GM10847 (cell line): Measurements from ENCODE around the gene PRPS1.

Experiments used
- POLR2A ChIP-seq: IDR thresholded peaks from 2 replicates; pipeline ENCODE4 v1.6.1; 2011; ENCODE audit not compliant: insufficient read length; ENCODE audit errors: extremely low read depth

The PRPS1 gene

DNA sequence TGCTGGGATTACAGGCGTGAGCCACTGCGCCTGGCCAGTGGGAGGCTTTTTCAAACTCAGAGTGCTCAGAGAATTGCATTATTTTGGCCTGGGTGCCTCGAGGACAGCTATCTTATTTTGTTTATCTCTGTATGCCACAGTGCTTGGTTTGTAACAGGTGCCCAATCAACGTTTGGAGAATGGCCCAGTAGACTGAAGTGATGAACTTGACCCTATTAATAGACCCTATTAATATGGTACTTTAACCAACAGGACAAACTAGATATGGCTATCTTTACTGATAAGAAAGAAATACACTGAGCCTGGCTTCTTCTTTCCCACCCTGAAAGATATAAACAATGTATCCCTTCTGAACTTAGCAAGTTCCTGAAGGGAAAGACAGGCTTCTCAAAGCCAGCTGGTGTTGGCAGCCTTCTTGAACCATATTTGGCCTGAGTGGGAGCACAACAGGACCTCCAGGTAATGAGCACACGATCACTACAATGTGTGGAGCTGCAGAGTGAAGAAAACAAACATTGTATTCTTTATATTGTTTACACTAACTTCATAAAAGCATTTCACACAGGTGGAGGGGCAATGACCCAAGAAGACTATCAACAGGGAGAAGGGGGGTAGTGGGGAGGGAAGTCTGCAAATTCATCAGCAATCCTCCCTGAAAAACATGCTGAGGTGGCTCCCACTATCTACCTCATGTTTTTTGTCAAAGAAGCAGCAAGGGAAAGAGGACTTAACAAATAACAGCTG, 41.7 kb downstream of the PRPS1 start:
- TF ChIP-seq POLR2A, result no peak

DNA sequence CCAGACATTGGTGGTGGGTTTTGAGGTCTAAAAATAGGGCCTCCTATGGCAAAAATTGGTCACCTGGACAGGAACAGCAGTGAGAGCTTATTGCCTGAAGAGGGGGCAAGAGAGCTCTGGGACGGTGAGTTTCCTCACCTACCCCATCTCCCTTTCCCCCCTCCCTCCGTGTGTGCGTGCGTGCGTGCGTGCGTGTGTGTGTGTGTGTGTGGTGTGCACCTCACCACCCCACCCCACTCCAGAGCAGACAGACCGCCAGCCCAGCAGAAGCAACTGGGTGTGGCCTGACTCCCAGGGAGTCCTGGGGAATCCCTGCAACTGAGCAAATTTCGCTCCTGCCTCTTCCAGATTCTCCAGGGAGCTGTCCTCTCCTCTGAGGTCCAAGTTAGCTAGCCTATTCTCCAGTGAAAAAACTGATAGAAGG, 44.7 kb downstream of the PRPS1 start:
- no peak for TF ChIP-seq POLR2A

GRCh38 chrX:107673431-107673830, 45.1 kb downstream of the PRPS1 start:
- TF ChIP-seq POLR2A, result no peak

DNA sequence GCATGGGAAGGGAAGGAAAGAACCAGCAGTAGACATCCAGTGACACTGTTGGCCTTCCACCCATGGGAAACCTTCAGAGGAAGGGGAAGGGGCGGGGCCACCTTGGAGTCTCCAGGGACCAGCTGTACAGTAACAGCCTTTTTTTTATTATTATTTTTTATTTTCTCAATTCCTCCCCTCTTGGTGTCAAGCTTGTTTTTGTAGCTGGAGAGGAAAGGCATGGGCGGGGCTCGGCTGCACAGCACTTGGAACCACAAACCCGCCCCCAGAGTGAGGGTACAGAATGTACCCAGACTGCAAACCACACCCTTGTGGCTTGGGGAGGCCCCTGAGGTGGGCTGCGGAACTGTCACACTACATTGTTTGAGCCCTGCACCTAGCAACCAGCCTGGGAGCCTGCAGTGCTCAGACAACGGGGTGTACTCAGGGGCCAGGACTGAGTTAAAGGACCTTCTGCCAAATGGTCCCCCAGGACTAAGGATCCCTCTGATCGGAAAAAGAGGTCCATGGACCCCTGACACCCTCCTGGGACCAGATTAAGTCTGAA, 45.7 kb downstream of the PRPS1 start:
- TF ChIP-seq POLR2A, result no peak

GRCh38 chrX:107674480-107675364, 46.4 kb downstream of the PRPS1 start:
- TF ChIP-seq POLR2A, result no peak

GRCh38 chrX:107675365-107675654, 47.0 kb downstream of the PRPS1 start:
- TF ChIP-seq POLR2A, result no peak

- no peak for TF ChIP-seq POLR2A
These were observed 47.7 kb downstream of the PRPS1 start for GRCh38 chrX:107675823-107676555.

DNA sequence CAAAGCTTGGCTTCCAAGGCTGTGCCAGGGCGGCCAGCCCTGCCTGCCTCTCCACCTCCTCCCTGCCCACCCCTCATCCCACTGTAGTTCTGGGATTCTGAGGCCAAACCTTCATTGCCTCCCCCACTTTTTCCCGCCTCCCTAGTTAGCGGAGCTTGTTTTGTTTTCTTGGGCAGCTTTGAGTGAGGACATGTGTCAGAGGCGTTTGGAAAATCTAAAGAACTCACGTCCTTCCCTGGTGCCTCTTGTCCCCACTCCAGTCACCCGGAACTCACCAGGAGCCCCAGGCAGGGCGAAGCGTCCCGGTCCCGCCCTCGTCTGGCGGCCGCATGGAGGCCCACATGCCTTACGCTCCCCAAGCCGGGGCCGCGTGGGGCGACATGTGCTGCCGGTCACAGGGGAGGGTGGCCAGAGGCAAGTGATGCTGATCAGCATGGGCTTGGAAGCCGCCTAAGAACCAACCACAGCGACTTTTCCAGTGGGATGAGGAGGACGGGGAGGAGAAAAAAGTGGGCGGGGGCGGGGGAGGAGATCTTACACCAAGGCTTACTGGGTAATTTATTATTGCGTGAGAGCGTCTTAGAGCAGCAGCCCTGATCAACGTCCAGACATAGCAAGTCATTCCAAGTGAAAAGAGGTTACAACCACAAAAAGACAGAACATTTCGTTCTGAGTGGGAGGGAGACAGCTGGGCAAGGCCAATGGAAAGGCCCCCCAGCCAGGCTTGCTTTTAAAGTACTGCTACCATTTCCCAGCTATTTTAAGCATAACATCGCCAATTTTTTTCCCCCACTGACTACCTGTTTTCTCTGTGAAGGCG, 48.5 kb downstream of the PRPS1 start:
- no peak for TF ChIP-seq POLR2A

DNA sequence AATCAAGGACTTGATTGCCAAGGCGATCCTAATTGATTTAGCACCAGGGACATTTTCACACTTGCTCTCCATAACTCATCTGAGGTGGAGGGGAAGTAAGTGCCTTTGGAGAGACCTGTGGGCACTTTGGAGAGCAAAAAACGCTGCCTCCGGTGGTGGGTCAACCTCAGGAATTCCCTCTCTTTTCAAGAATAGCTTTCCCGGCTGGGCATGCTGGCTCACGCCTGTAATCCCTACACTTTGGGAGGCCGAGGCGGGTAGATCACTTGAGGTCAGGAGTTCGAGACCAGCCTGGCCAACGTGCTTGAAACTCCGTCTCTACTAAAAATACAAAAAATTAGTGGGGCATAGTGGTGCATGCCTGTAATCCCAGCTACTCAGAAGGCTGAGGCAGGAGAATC, 49.2 kb downstream of the PRPS1 start:
- TF ChIP-seq POLR2A, result no peak

DNA sequence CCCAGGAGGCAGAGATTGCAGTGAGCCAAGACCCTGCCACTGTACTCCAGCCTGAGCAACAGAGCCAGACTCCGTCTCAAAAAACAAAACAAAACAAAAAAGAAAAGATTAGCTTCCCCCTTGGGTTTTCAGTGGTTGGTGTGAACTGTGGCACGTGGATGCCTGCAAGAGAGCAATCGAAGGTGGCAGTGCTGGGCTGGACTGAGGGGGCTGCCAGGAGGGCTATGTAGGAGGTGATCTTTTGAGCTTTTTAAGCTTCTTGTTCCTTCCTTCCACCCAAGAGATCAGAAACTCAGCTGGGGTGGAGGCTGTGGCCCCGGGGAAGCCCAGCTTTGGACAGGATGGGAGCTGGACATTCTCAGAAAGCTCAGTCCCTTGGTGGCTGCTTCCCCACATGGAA, 49.6 kb downstream of the PRPS1 start:
- TF ChIP-seq POLR2A, result no peak

GRCh38 chrX:107678957-107679740, 50.8 kb downstream of the PRPS1 start:
- TF ChIP-seq POLR2A, result no peak

DNA sequence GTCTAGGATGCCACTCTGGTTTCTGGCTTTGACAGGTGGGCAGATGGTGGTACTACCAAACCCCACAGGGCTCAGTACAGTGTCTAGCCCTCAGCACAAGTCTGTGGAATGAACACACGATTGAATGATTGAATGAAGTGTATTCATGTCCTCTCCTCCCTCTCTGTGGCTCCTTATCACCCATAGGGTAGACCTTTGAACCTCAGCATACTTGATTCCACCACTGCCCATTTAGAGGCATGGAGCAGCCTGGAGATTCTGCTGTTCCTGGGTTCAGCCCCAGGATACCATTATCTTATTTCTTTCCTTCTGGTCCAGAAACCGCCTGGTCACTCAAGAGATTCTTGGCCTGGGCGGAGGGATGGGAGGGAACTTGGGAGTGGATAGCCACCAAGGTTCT, 53.9 kb downstream of the PRPS1 start:
- TF ChIP-seq POLR2A, result no peak

DNA sequence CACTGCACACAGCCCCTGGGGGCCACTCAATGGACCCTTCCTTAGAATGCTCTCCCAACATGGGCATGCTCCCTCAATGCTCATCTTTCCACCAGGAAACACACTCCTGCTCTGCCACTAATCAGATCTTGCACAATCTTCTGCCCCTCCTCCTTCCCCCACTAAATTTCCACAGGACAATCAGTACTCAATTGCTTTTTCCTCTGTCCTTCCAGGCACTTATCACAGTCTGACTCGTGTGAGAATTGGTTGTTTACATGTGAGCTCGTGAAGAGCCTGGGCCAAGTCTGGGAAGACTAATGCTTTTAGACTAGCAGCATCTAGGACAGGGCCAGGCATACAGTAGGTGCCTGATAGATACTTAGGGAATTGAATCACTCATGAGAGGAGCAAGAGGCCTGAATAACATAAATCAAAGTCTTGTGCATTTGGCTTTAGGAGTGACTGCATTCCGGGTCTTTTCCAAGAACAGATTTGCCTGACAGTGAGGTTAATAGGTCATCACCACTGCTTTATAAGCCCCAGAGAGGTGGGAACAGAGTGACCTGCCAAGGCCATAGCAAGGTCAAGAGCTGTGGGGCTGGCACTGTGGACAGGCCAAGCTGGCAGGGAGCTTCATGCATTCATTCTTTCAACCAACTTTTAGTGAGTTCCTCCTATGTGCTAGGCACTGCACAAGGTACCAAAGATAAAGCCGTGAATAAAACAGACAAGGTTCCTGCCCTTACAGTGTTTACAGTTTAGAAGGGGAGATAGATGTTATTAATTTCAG, 55.0 kb downstream of the PRPS1 start:
- TF ChIP-seq POLR2A, result no peak
